ENCODE measurements around the gene CSF1.

- TF ChIP-seq POLR2A (IDR thresholded peaks at IDR 0.05; ENCODE audit: low read length) = peak; percentile 5
- TF ChIP-seq GATA1 (IDR thresholded peaks at IDR 0.05; ENCODE audit: low read depth, low read length) = no peak
These were observed 17.3 kb downstream of the CSF1 start for GRCh38 chr1:109927911-109928321.

All from erythroblast (primary cell).